ENCODE results near the gene ZER1. TPM values are rescaled to one million over a fixed set of nuclear protein-coding genes. Genes with fewer than 3 reads are reported as not detected.
A peak's percentile ranks its signal among the peaks of the same experiment; 100 is the strongest.

ZER1 gene
- total RNA-seq, 1 donor from 2014 or later = 45.5 TPM

GRCh38 chr9:128729302-128729701 lies 42.4 kb downstream of the ZER1 start:
- no peak for TF ChIP-seq CTCF (IDR thresholded peaks at IDR 0.05)
- H3K27me3 ChIP-seq (ENCODE audit: low read depth) = no peaks in the 10 kb centered on the region

GRCh38 chr9:128728298-128728697 lies 43.4 kb downstream of the ZER1 start:
- intact Hi-C loops (cut with DNase I) = no loop called here
- Histone ChIP-seq H3K9me3 (no peaks in the 10 kb centered on the region), H3K36me3 (peaks cover 38% of the 10 kb centered on the region), H3K27me3 (ENCODE audit: low read depth) (no peaks in the 10 kb centered on the region), H3K27ac (no peak overlapping the region), H3K4me3 (no peak overlapping the region), H3K4me1 (peaks cover 8% of the 10 kb centered on the region)
- DNase-seq (no peak), ATAC-seq (no peak)
- no peak for TF ChIP-seq CTCF (IDR thresholded peaks at IDR 0.05)

More at GRCh38 chr9:128729302-128729701, 42.4 kb downstream of the ZER1 start:
- Histone ChIP-seq H3K9me3 (no peaks in the 10 kb centered on the region), H3K4me1 (peaks cover 8% of the 10 kb centered on the region), H3K36me3 (peaks cover 41% of the 10 kb centered on the region), H3K27ac (no peak overlapping the region), H3K4me3 (no peak overlapping the region)
- no peak for ATAC-seq
- no peak for DNase-seq
- intact Hi-C loops (cut with DNase I) = no loop called here

GRCh38 chr9:128727640-128728248 lies 44.0 kb downstream of the ZER1 start:
- Histone ChIP-seq H3K4me3 (no peak overlapping the region), H3K36me3 (peaks cover 32% of the 10 kb centered on the region), H3K27me3 (ENCODE audit: low read depth) (no peaks in the 10 kb centered on the region), H3K9me3 (no peaks in the 10 kb centered on the region), H3K27ac (no peak overlapping the region), H3K4me1 (peaks cover 8% of the 10 kb centered on the region)
- intact Hi-C loops (cut with DNase I) = no loop called here
- DNase-seq = no peak
- ATAC-seq = no peak
- TF ChIP-seq CTCF (IDR thresholded peaks at IDR 0.05) = no peak

GRCh38 chr9:128724744-128725211 lies 46.9 kb downstream of the ZER1 start:
- H3K4me3 ChIP-seq = peak overlapping the region; percentile 78
- H3K27me3 ChIP-seq (ENCODE audit: low read depth) = no peaks in the 10 kb centered on the region
- no peaks in the 10 kb centered on the region for H3K9me3 ChIP-seq
- H3K27ac ChIP-seq = peak overlapping the region; percentile 84
- intact Hi-C loops (cut with DNase I) = no loop called here
- TF ChIP-seq CTCF (IDR thresholded peaks at IDR 0.05) = no peak
- peaks cover 24% of the 10 kb centered on the region for H3K36me3 ChIP-seq
- peaks cover 8% of the 10 kb centered on the region for H3K4me1 ChIP-seq
- DNase-seq = peak; percentile 73
- peak; percentile 22 to 53 for ATAC-seq

- Histone ChIP-seq H3K27ac (peak within 1 kb of the TSS; percentile 84), H3K36me3 (peaks cover 23% of the 10 kb centered on the region), H3K9me3 (no peaks in the 10 kb centered on the region), H3K27me3 (ENCODE audit: low read depth) (no peaks in the 10 kb centered on the region), H3K4me3 (peak within 1 kb of the TSS; percentile 78), H3K4me1 (peaks cover 8% of the 10 kb centered on the region)
- intact Hi-C loops (cut with DNase I) = no loop called here
- peak; percentile 100 for DNase-seq
- ATAC-seq = peak; percentile 98
- TF ChIP-seq CTCF (IDR thresholded peaks at IDR 0.05) = no peak
Observed at GRCh38 chr9:128723866-128724743, 47.6 kb downstream of the ZER1 start, which contains the start of gene ZDHHC12. Gene ZDHHC12 (minus strand): TSS chr9:128724127. CDS start chr9:128724093, 34 bp downstream.

Data from lower lobe of right lung (tissue), 2 donors.